GM18508 (cell line): ENCODE measurements around the gene CD248.
"Not testable (repeated sequence)": the region's sequence is repeated elsewhere in the genome, so short reads cannot be mapped to it uniquely, and the experiment has no call there.

Experiments used
- ATAC-seq: cut with Tn5 transposase; IDR thresholded peaks from one replicate; pipeline ENCODE4 v1.9.1; 2021; ENCODE audit warnings: moderate number of reproducible peaks; ENCODE audit not compliant: insufficient read depth, unreplicated experiment

Gene CD248

GRCh38 chr11:66278363-66279091, 38.3 kb downstream of the CD248 start:
- no peak for ATAC-seq

DNA sequence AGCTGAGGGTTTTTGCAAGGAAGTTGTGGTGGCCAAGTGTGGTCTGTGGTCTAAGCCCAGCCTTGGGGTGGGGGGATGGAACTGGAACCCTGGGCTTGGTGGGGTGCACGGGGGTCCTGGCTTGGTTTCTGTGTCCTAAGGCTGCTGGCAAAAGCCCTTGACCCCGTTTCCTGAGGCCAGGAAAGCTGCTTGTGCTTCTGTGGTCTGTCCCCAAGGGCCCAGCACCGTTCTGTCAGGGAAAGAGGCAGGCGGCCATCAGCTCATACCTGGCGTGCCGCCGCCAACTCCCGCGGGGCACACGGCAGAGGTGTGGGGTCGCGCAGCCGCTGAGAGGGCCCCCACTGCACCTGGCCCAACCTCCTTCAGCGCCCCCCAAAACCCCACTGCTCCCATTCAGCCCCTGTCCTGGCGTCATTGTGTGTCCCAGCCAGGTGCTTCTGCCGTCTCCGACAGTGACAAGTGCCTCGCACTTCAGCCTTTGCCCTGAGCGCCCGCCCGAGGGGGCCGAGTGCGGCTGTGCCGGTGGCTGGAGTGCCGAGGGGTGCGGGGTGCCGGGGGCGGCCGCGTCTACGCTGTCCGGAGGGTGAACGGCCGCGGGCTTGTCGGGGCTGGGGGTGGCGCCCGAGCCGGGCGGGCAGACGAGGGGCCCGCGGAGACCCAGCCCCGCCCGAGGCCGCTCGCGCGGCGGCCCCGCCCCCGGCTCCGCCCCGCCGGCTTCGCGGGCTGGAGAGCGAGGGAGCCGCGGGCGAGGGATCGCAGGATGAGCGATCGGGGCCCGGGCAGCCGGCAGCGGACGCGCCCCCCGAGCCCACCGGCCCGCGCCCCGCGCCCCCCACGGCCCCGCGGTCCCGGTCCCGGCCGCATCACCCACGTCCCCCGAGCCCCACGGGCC, 39.1 kb downstream of the CD248 start, which contains the start of gene CNIH2:
TSS of gene CNIH2 (plus strand) at position 705 of the 892 bp plus-strand sequence. CDS start 282 bp downstream, outside the sequence.
- ATAC-seq = no peak

- ATAC-seq = not testable (repeated sequence)
Measured at GRCh38 chr11:66277064-66277463, 39.8 kb downstream of the CD248 start.

GRCh38 chr11:66276619-66277018, 40.2 kb downstream of the CD248 start:
- ATAC-seq = not testable (repeated sequence)

GRCh38 chr11:66275984-66276612, 40.7 kb downstream of the CD248 start:
- ATAC-seq = no peak

DNA sequence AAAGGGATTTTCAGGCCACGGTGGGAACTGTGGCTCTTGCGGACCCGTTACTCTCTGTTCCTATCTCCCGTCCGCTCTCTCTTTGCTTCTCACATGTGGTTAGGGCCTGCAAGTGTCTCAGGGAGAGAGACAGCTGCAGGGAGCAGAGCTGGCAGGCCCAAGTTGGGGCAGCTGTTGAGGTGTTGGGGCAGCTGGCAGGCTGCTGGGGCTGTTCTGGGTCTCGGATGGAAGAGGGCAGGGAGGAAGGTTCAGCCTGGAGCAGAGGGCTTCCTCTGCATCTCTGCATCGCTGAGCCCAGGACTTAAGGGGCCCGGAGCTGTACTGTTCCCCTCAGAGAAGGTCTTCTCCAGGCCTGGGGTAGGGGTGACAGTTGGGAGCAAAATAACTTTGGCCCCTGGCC, 41.4 kb downstream of the CD248 start:
- no peak for ATAC-seq

DNA sequence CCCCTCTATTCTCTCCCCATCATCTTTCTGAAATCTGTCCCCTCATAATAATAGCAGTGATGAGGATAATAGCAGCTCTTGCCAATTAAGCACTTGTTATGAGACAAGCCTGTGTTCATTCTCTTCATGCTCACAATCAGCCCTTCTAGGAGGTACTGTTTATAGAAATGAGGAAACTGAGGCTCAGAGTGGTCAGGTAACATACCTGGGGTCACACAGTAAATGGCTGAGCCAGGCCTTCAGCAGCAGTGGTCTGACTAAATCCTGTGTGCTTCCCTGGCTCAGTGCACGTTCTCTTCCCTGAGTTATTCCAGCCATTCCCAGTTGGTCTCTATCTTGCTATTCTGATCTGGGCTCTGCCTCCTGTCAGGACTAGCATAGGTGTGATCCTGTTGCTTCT, 42.6 kb downstream of the CD248 start:
- ATAC-seq = no peak

DNA sequence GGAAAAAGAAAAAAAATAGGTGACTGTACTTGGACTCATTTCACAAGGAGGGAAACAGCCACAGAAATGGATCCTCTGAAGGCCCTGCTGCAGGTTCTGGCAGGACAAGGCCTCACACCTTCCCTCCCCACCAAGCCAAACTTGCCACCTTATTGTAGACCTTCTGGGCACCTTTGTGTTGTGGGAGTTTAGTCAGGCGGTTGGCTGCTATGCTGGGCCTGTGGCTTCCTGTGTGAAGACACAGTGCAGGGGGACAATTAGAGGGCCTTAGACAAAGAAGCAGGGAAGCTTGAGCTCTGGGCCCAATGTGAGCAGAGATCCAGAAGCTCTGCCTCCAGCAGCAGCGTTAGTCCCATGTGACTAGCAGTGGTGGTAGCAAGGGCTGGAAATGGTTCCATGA, 44.2 kb downstream of the CD248 start:
- no peak for ATAC-seq

DNA sequence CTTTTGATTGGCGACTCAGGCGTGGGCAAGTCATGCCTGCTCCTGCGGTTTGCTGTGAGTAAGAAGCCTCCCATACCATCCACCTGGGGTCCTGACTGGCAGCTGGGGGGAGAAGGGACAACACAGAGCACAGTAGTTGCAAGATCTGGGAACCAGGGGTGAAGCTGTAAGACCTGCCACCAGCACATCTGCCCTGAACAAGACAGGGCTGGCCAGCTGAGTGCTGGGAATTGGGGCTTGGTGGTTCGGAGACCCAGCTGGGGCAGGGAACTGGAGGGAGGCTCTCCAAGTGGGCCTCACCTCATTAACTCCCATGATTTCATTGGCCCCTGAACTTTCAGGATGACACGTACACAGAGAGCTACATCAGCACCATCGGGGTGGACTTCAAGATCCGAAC, 45.0 kb downstream of the CD248 start:
- no peak for ATAC-seq

GRCh38 chr11:66268952-66269905, 47.6 kb downstream of the CD248 start:
- no peak for ATAC-seq

GRCh38 chr11:66268244-66268951, 48.4 kb downstream of the CD248 start, which contains the start of gene RAB1B:
RAB1B (plus strand) TSS chr11:66268639; CDS start chr11:66268680, 41 bp downstream.
- ATAC-seq = peak; percentile 75

GRCh38 chr11:66267379-66268243, 49.2 kb downstream of the CD248 start:
- no peak for ATAC-seq

- ATAC-seq = no peak
Measured at GRCh38 chr11:66267039-66267378, 49.8 kb downstream of the CD248 start.

- no peak for ATAC-seq
Measured at GRCh38 chr11:66266378-66267038, 50.3 kb downstream of the CD248 start.

DNA sequence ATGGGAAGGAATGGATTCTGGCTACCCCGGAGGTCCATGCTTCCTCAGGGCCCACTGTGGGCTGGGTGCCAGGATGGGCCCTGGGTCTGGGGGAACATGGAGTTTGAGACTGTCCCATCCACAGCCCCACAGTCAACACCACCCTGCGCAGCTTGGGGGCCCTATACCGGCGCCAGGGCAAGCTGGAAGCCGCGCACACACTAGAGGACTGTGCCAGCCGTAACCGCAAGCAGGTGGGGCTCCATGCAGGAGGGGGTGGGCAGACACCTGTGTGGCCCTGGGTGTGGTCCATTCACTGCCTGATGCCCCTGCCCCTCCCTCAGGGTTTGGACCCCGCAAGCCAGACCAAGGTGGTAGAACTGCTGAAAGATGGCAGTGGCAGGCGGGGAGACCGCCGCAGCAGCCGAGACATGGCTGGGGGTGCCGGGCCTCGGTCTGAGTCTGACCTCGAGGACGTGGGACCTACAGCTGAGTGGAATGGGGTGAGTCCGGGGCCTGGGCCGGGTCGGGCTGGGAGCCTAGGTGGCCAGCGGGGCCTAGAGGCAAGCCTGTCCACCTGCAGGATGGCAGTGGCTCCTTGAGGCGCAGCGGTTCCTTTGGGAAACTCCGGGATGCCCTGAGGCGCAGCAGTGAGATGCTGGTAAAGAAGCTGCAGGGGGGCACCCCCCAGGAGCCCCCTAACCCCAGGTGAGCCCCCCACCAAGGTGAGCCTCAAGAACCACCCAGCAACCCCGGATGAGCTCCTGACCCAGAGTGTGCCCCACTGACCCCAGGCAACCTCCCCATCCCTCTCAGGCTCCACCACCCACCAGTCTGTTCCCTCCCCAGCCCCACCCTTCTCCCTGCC, 51.1 kb downstream of the CD248 start:
- ATAC-seq = no peak

- no peak for ATAC-seq
Measured at GRCh38 chr11:66264914-66265313, 51.9 kb downstream of the CD248 start.
